IMR-90 (cell line): Measurements from ENCODE around the gene ORAI1. TPM values are rescaled to one million over a fixed set of nuclear protein-coding genes. Genes with fewer than 3 reads are reported as not detected.

Experiments
- ATAC-seq: fragments of 200-7000 bp; cut with Tn5 transposase; 2 replicates; pipeline ENCODE4 v1.9.1; 2020; ENCODE audit warnings: low read depth, mild to moderate bottlenecking, moderate library complexity
- BruUV-seq: library from RNA; stranded (reverse); fragments of 400-500 nt; replicated peaks from 2 replicates; lab custom pipeline; 2021; lab: Mats Ljungman, UMichigan
- CTCF ChIA-PET: fragments of 300-600 bp; formaldehyde crosslinking; extraction: SDS; loops from one replicate; lab custom pipeline; 2021; ENCODE audit warnings: antibody characterized with exemption; lab: Yijun Ruan, JAX
- POLR2A ChIA-PET: fragments of 300-600 bp; sonication (Branson Sonifier 250); formaldehyde crosslinking; loops from one replicate; lab custom pipeline; 2022; ENCODE audit warnings: antibody characterized with exemption; ENCODE audit not compliant: unreplicated experiment; lab: Charles Lee
- DNase-seq: peaks from one replicate; pipeline ENCODE4 v3.0.0; 2013
- H2AFZ ChIP-seq: replicated peaks from 2 replicates; pipeline ENCODE3; 2013; ENCODE audit warnings: low read length, mild to moderate bottlenecking; ENCODE audit not compliant: poor library complexity
- H2AK5ac ChIP-seq: 2 replicates; pipeline ENCODE4 v1.6.1; 2013; ENCODE audit warnings: low read depth, low read length, inconsistent platforms
- H2AK9ac ChIP-seq: replicated peaks from 2 replicates; pipeline ENCODE3; 2013; ENCODE audit warnings: mild to moderate bottlenecking, low read depth, low read length, moderate library complexity; ENCODE audit not compliant: poor library complexity
- H2BK120ac ChIP-seq: 2 replicates; pipeline ENCODE4 v1.6.1; 2013; ENCODE audit warnings: low read depth, low read length, inconsistent platforms
- H2BK15ac ChIP-seq: 3 replicates; pipeline ENCODE4 v1.6.1; 2013; ENCODE audit warnings: low read depth, low read length, inconsistent platforms
- H2BK20ac ChIP-seq: 2 replicates; pipeline ENCODE4 v1.6.1; 2013; ENCODE audit warnings: low read depth, mild to moderate bottlenecking, inconsistent platforms, low read length, moderate library complexity
- H2BK5ac ChIP-seq: 2 replicates; pipeline ENCODE4 v1.6.1; 2013; ENCODE audit warnings: mild to moderate bottlenecking, low read depth, low read length, inconsistent platforms; ENCODE audit not compliant: poor library complexity, severe bottlenecking
- H3K14ac ChIP-seq: replicated peaks from 2 replicates; pipeline ENCODE4 v1.6.1; 2013; ENCODE audit warnings: low read depth, low read length, inconsistent platforms
- H3K18ac ChIP-seq: 2 replicates; pipeline ENCODE4 v1.6.1; 2013; ENCODE audit warnings: low read depth, low read length, control low read depth
- H3K23ac ChIP-seq: 2 replicates; pipeline ENCODE4 v1.6.1; 2013; ENCODE audit warnings: low read depth, low read length, inconsistent platforms
- H3K27ac ChIP-seq: 2 replicates; pipeline ENCODE4 v1.5.1; 2013; ENCODE audit warnings: mild to moderate bottlenecking, control low read depth, low read length; ENCODE audit not compliant: insufficient read depth
- H3K27me3 ChIP-seq: 2 replicates; pipeline ENCODE4 v1.6.1; 2013; ENCODE audit warnings: low read length; ENCODE audit not compliant: control insufficient read depth, insufficient read depth
- H3K36me3 ChIP-seq: 2 replicates; pipeline ENCODE4 v1.6.1; 2013; ENCODE audit warnings: low read length, mixed read lengths; ENCODE audit not compliant: control insufficient read depth, insufficient read depth
- H3K4ac ChIP-seq: 2 replicates; pipeline ENCODE4 v1.6.1; 2013; ENCODE audit warnings: low read depth, low read length, inconsistent platforms
- H3K4me1 ChIP-seq: 2 replicates; pipeline ENCODE4 v1.6.1; 2013; ENCODE audit warnings: low read length, mixed read lengths; ENCODE audit not compliant: control insufficient read depth, insufficient read depth
- H3K4me2 ChIP-seq: 2 replicates; pipeline ENCODE4 v1.6.1; 2013; ENCODE audit warnings: low read depth, mild to moderate bottlenecking, control low read depth, low read length, moderate library complexity
- H3K4me3 ChIP-seq: 2 replicates; pipeline ENCODE4 v1.5.1; 2013; ENCODE audit warnings: low read depth, mild to moderate bottlenecking, control low read depth, low read length, moderate library complexity; ENCODE audit not compliant: insufficient read depth
- H3K56ac ChIP-seq: 2 replicates; pipeline ENCODE4 v1.6.1; 2013; ENCODE audit warnings: low read length, inconsistent platforms; ENCODE audit not compliant: insufficient read depth; ENCODE audit errors: extremely low read depth
- H3K79me1 ChIP-seq, 2 experiments: 2 replicates each; pipeline ENCODE4 v1.6.1; 2013; ENCODE audit warnings: low read length in 2 of 2, inconsistent platforms in 1 of 2, low read depth in 1 of 2
- H3K9ac ChIP-seq: 2 replicates; pipeline ENCODE4 v1.6.1; 2013; ENCODE audit warnings: low read depth, low read length, control low read depth
- H3K9me1 ChIP-seq: 2 replicates; pipeline ENCODE4 v1.6.1; 2013; ENCODE audit warnings: low read length, inconsistent platforms; ENCODE audit not compliant: insufficient read depth
- H3K9me3 ChIP-seq: 2 replicates; pipeline ENCODE4 v1.6.1; 2013; ENCODE audit warnings: low read length; ENCODE audit not compliant: control insufficient read depth, insufficient read depth
- H4K20me1 ChIP-seq: 2 replicates; pipeline ENCODE4 v1.6.1; 2013; ENCODE audit warnings: low read length, inconsistent platforms; ENCODE audit not compliant: insufficient read depth
- H4K5ac ChIP-seq: 2 replicates; pipeline ENCODE4 v1.6.1; 2013; ENCODE audit warnings: mild to moderate bottlenecking, low read depth, low read length, control low read depth
- H4K8ac ChIP-seq, 2 experiments: 2 replicates each; pipeline ENCODE4 v1.6.1; 2013; ENCODE audit warnings: low read depth in 2 of 2, low read length in 2 of 2, control low read depth in 1 of 2, inconsistent platforms in 1 of 2
- H4K91ac ChIP-seq: 2 replicates; pipeline ENCODE4 v1.6.1; 2013; ENCODE audit warnings: low read depth, low read length, inconsistent platforms; ENCODE audit not compliant: insufficient read depth
- BHLHE40 ChIP-seq: fragments of 150-350 bp; IDR thresholded peaks from 2 replicates; pipeline ENCODE4 v1.6.1; 2016; ENCODE audit warnings: mild to moderate bottlenecking, low read depth, low read length
- MAZ ChIP-seq: IDR thresholded peaks from 2 replicates; pipeline ENCODE4 v1.6.1; 2012; ENCODE audit warnings: low read depth, mild to moderate bottlenecking, low read length, improper control_type of control experiment, moderate library complexity, borderline replicate concordance
- NFE2L2 ChIP-seq: fragments of 150-350 bp; IDR thresholded peaks from 2 replicates; pipeline ENCODE4 v1.6.1; 2016; ENCODE audit warnings: low read depth, mild to moderate bottlenecking, low read length
- POLR2A ChIP-seq: IDR thresholded peaks from 2 replicates; pipeline ENCODE4 v1.6.1; 2012; ENCODE audit warnings: mild to moderate bottlenecking, low read depth, low read length
- RFX5 ChIP-seq: IDR thresholded peaks from 2 replicates; pipeline ENCODE4 v1.8.0; 2012; ENCODE audit warnings: low read depth, mild to moderate bottlenecking, low read length, moderate library complexity
- USF2 ChIP-seq: fragments of 150-350 bp; IDR thresholded peaks from 2 replicates; pipeline ENCODE4 v1.6.1; 2017; ENCODE audit warnings: mild to moderate bottlenecking, antibody characterized with exemption, low read length, low read depth
- WGBS, 2 experiments: methylation state at CpG; one replicate each; pipeline versions ENCODE4 v1.1.5 to v1.1.7; 2013; ENCODE audit warnings: missing lambda C conversion rate in 2 of 2; ENCODE audit not compliant: insufficient read length in 1 of 2; ENCODE audit errors: extremely low coverage in 2 of 2; 5-methylcytosine and 5-hydroxymethylcytosine counted together
- dilution Hi-C: fragments of 300-500 bp; cut with HindIII; formaldehyde crosslinking; loops from one replicate; pipeline ENCODE4 v1.14.3; 2018; ENCODE audit warnings: low sequenced_read_pairs; ENCODE audit not compliant: unreplicated experiment
- in situ Hi-C: fragments of 300-500 bp; cut with MboI; formaldehyde crosslinking; loops from 3 replicates; pipeline ENCODE4 v1.14.3; 2019; ENCODE audit warnings: low sequenced_read_pairs, inconsistent platforms, mixed read lengths
- intact Hi-C: fragments of 100-400 bp; cut with micrococcal nuclease; formaldehyde crosslinking; loops from 2 replicates; pipeline ENCODE4 v1.10.0; 2022
- polyA plus RNA-seq, 3 experiments: library from polyadenylated mRNA; depleted of rRNA; stranded (reverse); fragments of >200 nt; gene quantifications; 2 replicates each; pipeline ENCODE4 v1.2.3, GENCODE V29; 2012; ENCODE audit warnings: low replicate concordance in 1 of 3
- total RNA-seq: library from RNA; depleted of rRNA; stranded (reverse); fragments of >200 nt; gene quantifications from 2 replicates; pipeline ENCODE4 v1.2.3, GENCODE V29; 2012

Gene ORAI1
- total and polyA plus RNA-seq, 2 of the 4 experiments (the other 2 are of a cell fraction) = 3.9 to 22.7 TPM

- TF ChIP-seq POLR2A (no peak), RFX5 (no peak), NFE2L2 (no peak), USF2 (peak; percentile 66), BHLHE40 (no peak), MAZ (peak; percentile 6; the same call in 1 of the 2 replicates)
- Histone ChIP-seq H3K36me3 (peaks cover 3% of the 10 kb centered on the region; the same call in 1 of the 2 replicates), H3K4me3 (peak overlapping the region; percentile 64), H2BK15ac (peak overlapping the region; percentile 9; the same call in 1 of the 3 replicates), H3K14ac (peak overlapping the region; percentile 70), H3K56ac (peak overlapping the region; percentile 87), H2AFZ (peak overlapping the region; percentile 81), H3K23ac (peak overlapping the region; percentile 87), H3K4me1 (peaks cover 26% of the 10 kb centered on the region), H2AK9ac (peak overlapping the region; percentile 18), H3K9me3 (no peaks in the 10 kb centered on the region), H3K27ac (peak overlapping the region; percentile 91), H2BK5ac (peak overlapping the region; percentile 91), H3K9ac (peak overlapping the region; percentile 94), H4K5ac (peak overlapping the region; percentile 11; the same call in 1 of the 2 replicates), H3K9me1 (peaks cover 8% of the 10 kb centered on the region; the same call in 1 of the 2 replicates), H3K4ac (peak overlapping the region; percentile 80), H3K4me2 (peak overlapping the region; percentile 92), H2BK120ac (peak overlapping the region; percentile 41), H4K91ac (peak overlapping the region; percentile 83), H4K8ac (peak overlapping the region; percentile 49 to 86), H3K79me1 (peaks cover 24 to 51% of the 10 kb centered on the region in 2 experiments), H3K18ac (peak overlapping the region; percentile 85), H2AK5ac (peak overlapping the region; percentile 54; the same call in 1 of the 2 replicates), H3K27me3 (no peaks in the 10 kb centered on the region), H2BK20ac (no peak overlapping the region), H4K20me1 (no peaks in the 10 kb centered on the region)
- POLR2A ChIA-PET = interaction anchor here (0.5 to 0.9 kb wide), 4 partner anchors 39 to 1403 kb away, joined by 4 to 16 read pairs (median 6); no protein-coding TSS in a partner anchor
- ATAC-seq (peak; percentile 47), DNase-seq (peak; percentile 55)
- intact Hi-C loops = loop anchor here (5.0 kb wide), 1 partner anchor 47 kb away; the partner anchor contains the start of gene ORAI1
- dilution Hi-C loops = no loop called here
- in situ Hi-C loops = no loop called here
- no TSS peak for BruUV-seq
- CTCF ChIA-PET = interaction anchor here (0.8 to 1.4 kb wide), 4 partner anchors 28 to 792 kb away, joined by 3 to 6 read pairs (median 4); no protein-coding TSS in a partner anchor
- WGBS, 2 experiments = 3% methylated on average over 16 of the region's 54 CpGs; no CpG with 5 or more reads in 1 of the 2 experiments
Observed at GRCh38 chr12:121579981-121580868, 46.1 kb upstream of the ORAI1 start.
